Transverse colon (tissue), 4 donors: ENCODE results near the gene PRODH2. TPM values are rescaled to one million over a fixed set of nuclear protein-coding genes. Genes with fewer than 3 reads are reported as not detected.

Source experiments
- DNase-seq: peaks from one replicate; pipeline ENCODE4 v3.0.0-alpha.2; 2019
- H3K27ac ChIP-seq, 4 donors: fragments of 200-600 bp; sonication (generic); 2 replicates each; pipeline ENCODE4 v1.5.1; 2016 to 2018; ENCODE audit warnings: inconsistent platforms in 4 of 4
- H3K27me3 ChIP-seq: fragments of 200-600 bp; sonication (generic); 2 replicates; pipeline ENCODE4 v1.5.1; 2017; ENCODE audit warnings: inconsistent platforms
- H3K36me3 ChIP-seq, 4 donors: fragments of 200-600 bp; sonication (generic); 2 replicates each; pipeline ENCODE4 v1.5.1; 2017 to 2019; ENCODE audit warnings: inconsistent platforms in 4 of 4
- H3K4me1 ChIP-seq, 4 donors: fragments of 200-600 bp; sonication (generic); 2 replicates each; pipeline ENCODE4 v1.5.1; 2017 to 2020; ENCODE audit warnings: inconsistent platforms in 4 of 4
- H3K4me3 ChIP-seq, 4 donors: fragments of 200-600 bp; sonication (generic); 1 replicate in 1 of 4; 2 replicates in 3 of 4; pipeline versions ENCODE4 v1.5.1 to v1.6.1; 2017 to 2019; ENCODE audit warnings: inconsistent platforms in 4 of 4
- H3K9me3 ChIP-seq, 2 donors: fragments of 200-600 bp; sonication (generic); 2 replicates each; pipeline ENCODE4 v1.5.1; 2017 to 2019; ENCODE audit warnings: inconsistent platforms in 2 of 2
- EP300 ChIP-seq: sonication (generic); formaldehyde crosslinking; IDR thresholded peaks from one replicate; pipeline ENCODE4 v1.6.1; 2017; ENCODE audit warnings: antibody characterized with exemption, low read depth
- POLR2A ChIP-seq: fragments of 450-650 bp; IDR thresholded peaks from one replicate; pipeline ENCODE4 v1.6.1; 2016; ENCODE audit warnings: antibody characterized with exemption, mild to moderate bottlenecking, moderate library complexity
- POLR2AphosphoS5 ChIP-seq, 3 donors: sonication (generic); formaldehyde crosslinking; IDR thresholded peaks; one replicate each; pipeline ENCODE4 v1.6.1; 2016; ENCODE audit warnings: antibody characterized with exemption in 3 of 3
- WGBS, 2 donors: methylation state at CpG; one replicate each; pipeline ENCODE4 v1.1.5; 2018; ENCODE audit warnings: low coverage in 1 of 2; 5-methylcytosine and 5-hydroxymethylcytosine counted together
- in situ Hi-C, 4 donors: fragments of 200-750 bp; cut with MboI; loops; one replicate each; pipeline versions ENCODE4 v1.15.0 to v1.15.1; 2017; ENCODE audit warnings: low sequenced_read_pairs in 3 of 4, low pct_ligation_motif_present in 1 of 4, low pct_unique_long_range_greater_than_20kb in 1 of 4
- intact Hi-C: fragments of 100-400 bp; cut with DNase I; formaldehyde crosslinking; loops from one replicate; pipeline ENCODE4 v1.15.1; 2023; ENCODE audit warnings: low total_unique reads
- total RNA-seq, 4 donors: library from RNA; depleted of rRNA; stranded (reverse); fragments of >200 nt; gene quantifications; one replicate each; pipeline ENCODE4 v1.1.0, GENCODE V29; 2016
- TF ChIP-seq, protein P1 (sequence below), 5 experiments: fragments of 200-600 bp in 3 of 5; fragments of 450-650 bp in 2 of 5; sonication (generic) in 3 of 5; IDR thresholded peaks; 1 replicate in 2 of 5; 2 replicates in 3 of 5; pipeline ENCODE4 v1.5.1; 2016 to 2017; ENCODE audit warnings: antibody characterized with exemption in 5 of 5, inconsistent platforms in 3 of 5, mild to moderate bottlenecking in 2 of 5, moderate library complexity in 1 of 5

PRODH2 gene
- total RNA-seq, 4 donors from 2014 or later: not detected

DNA sequence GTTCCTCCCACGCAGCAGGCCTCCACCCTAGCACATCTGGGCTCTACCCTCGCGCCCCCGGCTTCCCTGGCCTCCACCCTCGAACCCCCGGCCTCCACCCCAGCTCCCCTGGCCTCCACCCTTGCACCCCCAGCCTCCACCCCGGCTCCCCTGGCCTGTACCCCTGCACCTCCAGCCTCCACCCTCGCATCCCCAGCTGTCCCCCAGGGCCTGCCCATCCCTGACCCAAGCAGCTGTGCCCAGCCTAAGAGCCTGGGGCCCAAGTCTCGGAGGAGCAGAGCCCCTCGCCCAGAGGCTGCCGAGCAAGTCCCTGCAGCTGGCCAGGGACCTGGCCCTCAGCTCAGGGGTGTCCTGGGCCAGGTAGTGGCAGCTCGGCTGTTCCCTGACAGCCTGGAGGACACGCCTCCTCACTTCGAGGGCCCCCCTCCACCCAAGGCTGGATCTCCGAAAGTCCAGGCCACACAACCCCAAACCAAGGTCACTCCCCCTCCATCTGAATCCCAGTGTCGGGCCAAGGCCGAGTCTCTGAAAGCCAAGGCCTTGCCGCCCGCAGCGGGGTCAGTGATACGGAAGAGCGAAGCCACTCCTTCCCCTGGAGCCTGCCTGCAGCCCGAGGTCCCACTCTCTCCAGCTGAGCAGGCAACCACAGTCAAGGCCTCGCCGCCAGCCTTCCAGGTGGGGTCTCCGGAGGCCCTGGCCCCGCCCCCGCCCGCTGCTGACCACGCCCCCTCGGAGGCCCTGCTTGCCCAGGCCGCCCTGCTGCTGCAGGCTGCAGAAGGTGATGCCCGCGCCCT, 45.2 kb downstream of the PRODH2 start:
- 85% methylated on average over 26 of the region's 34 CpGs; no CpG with 5 or more reads in 1 of the 2 donors for WGBS, 2 donors
- in situ Hi-C loops (no loop called here), intact Hi-C loops (no loop called here)
- no peak overlapping the region for H3K27ac ChIP-seq
- no peaks in the 10 kb centered on the region for H3K27me3 ChIP-seq
- peaks cover 0 to 11% (median 5%) of the 10 kb centered on the region in 4 donors for H3K36me3 ChIP-seq
- TF ChIP-seq POLR2AphosphoS5 (IDR thresholded peaks at IDR 0.05) (no peak), POLR2A (no peak), EP300 (no peak)
- TF ChIP-seq, protein P1, sequence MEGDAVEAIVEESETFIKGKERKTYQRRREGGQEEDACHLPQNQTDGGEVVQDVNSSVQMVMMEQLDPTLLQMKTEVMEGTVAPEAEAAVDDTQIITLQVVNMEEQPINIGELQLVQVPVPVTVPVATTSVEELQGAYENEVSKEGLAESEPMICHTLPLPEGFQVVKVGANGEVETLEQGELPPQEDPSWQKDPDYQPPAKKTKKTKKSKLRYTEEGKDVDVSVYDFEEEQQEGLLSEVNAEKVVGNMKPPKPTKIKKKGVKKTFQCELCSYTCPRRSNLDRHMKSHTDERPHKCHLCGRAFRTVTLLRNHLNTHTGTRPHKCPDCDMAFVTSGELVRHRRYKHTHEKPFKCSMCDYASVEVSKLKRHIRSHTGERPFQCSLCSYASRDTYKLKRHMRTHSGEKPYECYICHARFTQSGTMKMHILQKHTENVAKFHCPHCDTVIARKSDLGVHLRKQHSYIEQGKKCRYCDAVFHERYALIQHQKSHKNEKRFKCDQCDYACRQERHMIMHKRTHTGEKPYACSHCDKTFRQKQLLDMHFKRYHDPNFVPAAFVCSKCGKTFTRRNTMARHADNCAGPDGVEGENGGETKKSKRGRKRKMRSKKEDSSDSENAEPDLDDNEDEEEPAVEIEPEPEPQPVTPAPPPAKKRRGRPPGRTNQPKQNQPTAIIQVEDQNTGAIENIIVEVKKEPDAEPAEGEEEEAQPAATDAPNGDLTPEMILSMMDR (IDR thresholded peaks at IDR 0.05): no peak
- no peak overlapping the region for H3K4me3 ChIP-seq
- H3K9me3 ChIP-seq: no peaks in the 10 kb centered on the region
- no peaks in the 10 kb centered on the region for H3K4me1 ChIP-seq
- no peak for DNase-seq

DNA sequence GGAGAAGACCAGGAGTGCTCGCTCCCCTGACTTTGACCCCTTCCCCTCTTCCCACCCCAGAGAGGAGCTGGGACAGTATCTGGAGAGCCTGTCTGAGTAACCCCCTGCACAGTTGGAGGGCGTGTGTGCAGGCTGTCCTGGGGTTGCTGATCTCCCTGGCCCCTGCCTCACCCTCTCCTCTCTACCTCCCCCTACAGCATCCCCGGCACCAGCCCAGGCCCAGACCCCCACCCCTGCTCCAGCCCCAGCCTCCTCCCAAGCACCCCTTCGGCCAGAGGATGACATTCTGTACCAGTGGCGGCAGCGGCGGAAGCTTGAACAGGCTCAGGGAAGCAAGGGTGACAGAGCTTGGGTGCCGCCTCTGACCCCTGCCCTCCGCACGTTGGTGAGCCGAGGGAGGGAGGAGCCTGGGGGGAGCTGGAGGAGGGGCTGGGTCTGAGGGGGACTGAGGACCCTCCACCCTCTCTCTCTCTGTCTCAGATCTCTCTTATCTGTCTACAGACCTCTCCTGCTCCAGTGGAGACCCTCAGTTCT, 46.0 kb downstream of the PRODH2 start:
- no peaks in the 10 kb centered on the region for H3K9me3 ChIP-seq
- TF ChIP-seq POLR2AphosphoS5 (IDR thresholded peaks at IDR 0.05) (no peak), EP300 (no peak), POLR2A (no peak)
- TF ChIP-seq, protein P1 (IDR thresholded peaks at IDR 0.05): no peak
- in situ Hi-C loops: no loop called here
- WGBS, 2 donors: 90 to 92% methylated on average over 9 to 11 of the region's 11 CpGs
- DNase-seq: no peak
- H3K4me1 ChIP-seq: no peaks in the 10 kb centered on the region
- H3K4me3 ChIP-seq: no peak overlapping the region
- no peak overlapping the region for H3K27ac ChIP-seq
- intact Hi-C loops: no loop called here
- peaks cover 0 to 18% (median 5%) of the 10 kb centered on the region in 4 donors for H3K36me3 ChIP-seq
- no peaks in the 10 kb centered on the region for H3K27me3 ChIP-seq

DNA sequence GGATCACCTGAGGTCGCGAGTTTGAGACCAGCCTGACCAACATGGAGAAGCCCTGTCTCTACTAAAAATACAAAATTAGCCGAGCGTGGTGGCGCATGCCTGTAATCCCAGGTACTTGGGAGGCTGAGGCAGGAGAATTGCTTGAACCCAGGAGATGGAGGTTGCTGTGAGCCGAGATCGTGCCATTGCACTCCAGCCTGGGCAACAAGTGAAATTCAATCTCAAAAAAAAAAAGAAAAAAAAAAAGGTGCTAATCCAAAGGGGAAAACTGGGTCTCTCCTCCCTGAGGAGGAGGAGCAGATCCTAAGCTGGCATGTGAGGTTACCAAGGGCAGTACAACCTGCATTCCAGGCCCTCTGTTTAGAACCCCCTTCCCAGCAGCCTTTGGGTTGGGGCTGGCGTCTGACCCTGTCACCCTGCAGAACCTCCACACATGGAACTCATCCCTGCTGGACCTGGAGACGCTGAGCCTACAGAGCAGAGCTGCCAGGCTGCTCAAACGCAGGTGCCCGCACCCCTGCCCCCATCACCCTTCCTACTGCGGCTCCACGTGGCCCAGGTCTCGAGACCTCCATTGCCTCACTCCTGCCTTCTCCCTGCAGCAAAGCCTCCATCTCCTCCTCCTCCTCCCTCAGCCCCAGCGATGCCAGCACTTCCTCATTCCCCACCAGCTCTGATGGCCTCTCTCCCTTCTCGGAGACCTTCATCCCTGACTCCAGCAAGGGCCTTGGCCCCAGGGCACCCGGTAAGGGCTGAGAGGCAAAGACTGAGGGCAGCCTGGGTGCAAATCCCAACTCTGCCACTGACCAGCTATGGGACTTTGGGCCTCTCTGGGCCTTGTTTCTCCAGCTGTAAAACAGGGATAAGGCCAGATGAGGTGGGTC, 48.0 kb downstream of the PRODH2 start:
- in situ Hi-C loops (no loop called here), intact Hi-C loops (no loop called here)
- H3K36me3 ChIP-seq: peaks cover 0 to 18% (median 5%) of the 10 kb centered on the region in 4 donors
- no peak overlapping the region for H3K4me3 ChIP-seq
- H3K27ac ChIP-seq: no peak overlapping the region
- H3K9me3 ChIP-seq: no peaks in the 10 kb centered on the region
- H3K4me1 ChIP-seq: no peaks in the 10 kb centered on the region
- WGBS, 2 donors: 92% methylated on average over 2 to 17 of the region's 17 CpGs
- TF ChIP-seq POLR2A (no peak), POLR2AphosphoS5 (IDR thresholded peaks at IDR 0.05) (no peak), EP300 (no peak)
- TF ChIP-seq, protein P1 (IDR thresholded peaks at IDR 0.05): no peak
- no peaks in the 10 kb centered on the region for H3K27me3 ChIP-seq
- no peak for DNase-seq

DNA sequence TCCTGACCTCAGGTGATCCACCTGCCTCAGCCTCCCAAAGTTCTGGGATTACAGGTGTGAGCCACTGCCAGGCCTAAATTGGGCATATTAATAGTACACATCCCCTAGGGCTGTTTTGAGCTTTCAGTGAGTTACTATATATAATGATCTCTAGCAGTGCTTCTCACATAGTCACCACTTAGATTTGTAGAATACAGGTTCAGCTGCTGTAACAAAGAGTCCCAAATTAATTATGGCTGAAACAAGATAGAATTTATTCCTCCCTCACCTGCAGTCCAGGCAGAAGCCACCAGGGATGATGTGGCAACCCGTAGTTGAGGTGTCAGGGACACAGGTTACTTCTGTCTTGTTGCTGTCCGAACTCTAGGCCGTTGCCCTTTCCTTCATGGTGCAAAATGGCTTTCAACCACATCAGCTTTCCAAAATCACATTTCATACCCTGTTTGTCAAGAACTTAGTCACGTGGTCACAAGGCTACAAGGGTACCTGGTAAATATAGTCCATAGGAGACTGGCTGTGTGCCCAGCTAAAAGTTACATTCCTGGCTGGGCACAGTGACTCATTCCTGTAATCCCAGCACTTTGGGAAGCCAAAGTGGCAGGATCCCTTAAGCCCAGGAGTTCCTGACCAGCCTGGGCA, 51.8 kb downstream of the PRODH2 start:
- TF ChIP-seq, protein P1 (IDR thresholded peaks at IDR 0.05): no peak
- TF ChIP-seq POLR2AphosphoS5 (IDR thresholded peaks at IDR 0.05): no peak
- TF ChIP-seq POLR2A: no peak
- no peak for TF ChIP-seq EP300
- H3K4me1 ChIP-seq: peaks cover 12 to 29% (median 26%) of the 10 kb centered on the region in 4 donors
- peaks cover 3% of the 10 kb centered on the region for H3K27me3 ChIP-seq
- in situ Hi-C loops: no loop called here
- H3K27ac ChIP-seq: no peak overlapping the region
- H3K4me3 ChIP-seq: no peak overlapping the region
- no peaks in the 10 kb centered on the region for H3K9me3 ChIP-seq
- peaks cover 0 to 18% (median 5%) of the 10 kb centered on the region in 4 donors for H3K36me3 ChIP-seq
- no peak for DNase-seq
- intact Hi-C loops: no loop called here
- WGBS, 2 donors: 99% methylated on average over 4 of the region's 4 CpGs; no CpG with 5 or more reads in 1 of the 2 donors
